MCF 10A (cell line): ENCODE data around the gene GAS1. TPM values are rescaled to one million over a fixed set of nuclear protein-coding genes. Genes with fewer than 3 reads are reported as not detected.

Source experiments
- BruUV-seq: library from RNA; stranded (reverse); fragments of 400-500 nt; replicated peaks from 2 replicates; lab custom pipeline; 2021; lab: Mats Ljungman, UMichigan
- CTCF ChIA-PET: fragments of 300-600 bp; sonication (Branson Sonifier 250); formaldehyde crosslinking; extraction: SDS; loops from one replicate; lab custom pipeline; 2021; ENCODE audit warnings: antibody characterized with exemption, inconsistent platforms; lab: Yijun Ruan, JAX
- POLR2A ChIA-PET: fragments of 300-600, 350-650 bp; sonication (Branson Sonifier 250); formaldehyde crosslinking; extraction: SDS; loops from one replicate; lab custom pipeline; 2020; ENCODE audit warnings: antibody characterized with exemption, inconsistent platforms; lab: Yijun Ruan, JAX
- DNase-seq: peaks from one replicate; pipeline ENCODE4 v3.0.0-alpha.2; 2018; ENCODE audit not compliant: unreplicated experiment
- H3K27ac Mint-ChIP-seq: one replicate; pipeline ENCODE4 v1.8.0; 2022; ENCODE audit warnings: mild to moderate bottlenecking, low read depth, mixed read lengths; ENCODE audit not compliant: unreplicated experiment
- H3K27me3 Mint-ChIP-seq: one replicate; pipeline ENCODE4 v1.8.0; 2022; ENCODE audit warnings: mixed read lengths; ENCODE audit not compliant: insufficient read depth, unreplicated experiment
- H3K36me3 Mint-ChIP-seq: one replicate; pipeline ENCODE4 v1.8.0; 2022; ENCODE audit warnings: mild to moderate bottlenecking, moderate library complexity, mixed read lengths; ENCODE audit not compliant: insufficient read depth, unreplicated experiment
- H3K4me1 Mint-ChIP-seq: one replicate; pipeline ENCODE4 v1.8.0; 2022; ENCODE audit warnings: mixed read lengths; ENCODE audit not compliant: insufficient read depth, unreplicated experiment
- H3K4me3 Mint-ChIP-seq: one replicate; pipeline ENCODE4 v1.8.0; 2022; ENCODE audit warnings: mild to moderate bottlenecking, moderate library complexity, mixed read lengths; ENCODE audit not compliant: unreplicated experiment
- H3K9me3 Mint-ChIP-seq: one replicate; pipeline ENCODE4 v1.8.0; 2022; ENCODE audit warnings: mixed read lengths; ENCODE audit not compliant: unreplicated experiment
- intact Hi-C: fragments of 100-400 bp; cut with micrococcal nuclease; formaldehyde crosslinking; loops from 2 replicates; pipeline ENCODE4 v1.14.1; 2022
- total RNA-seq: library from RNA; stranded (reverse); gene quantifications from 2 replicates; pipeline ENCODE4 v1.2.3, GENCODE V29; 2022
- TF ChIP-seq, protein P1 (sequence below): fragments of 200-600 bp; IDR thresholded peaks from one replicate; pipeline ENCODE4 v1.8.0; 2022; ENCODE audit warnings: antibody characterized with exemption, mild to moderate bottlenecking; ENCODE audit not compliant: unreplicated experiment

GAS1 gene
- total RNA-seq, 1 experiment from 2014 or later: 11.4 TPM

DNA sequence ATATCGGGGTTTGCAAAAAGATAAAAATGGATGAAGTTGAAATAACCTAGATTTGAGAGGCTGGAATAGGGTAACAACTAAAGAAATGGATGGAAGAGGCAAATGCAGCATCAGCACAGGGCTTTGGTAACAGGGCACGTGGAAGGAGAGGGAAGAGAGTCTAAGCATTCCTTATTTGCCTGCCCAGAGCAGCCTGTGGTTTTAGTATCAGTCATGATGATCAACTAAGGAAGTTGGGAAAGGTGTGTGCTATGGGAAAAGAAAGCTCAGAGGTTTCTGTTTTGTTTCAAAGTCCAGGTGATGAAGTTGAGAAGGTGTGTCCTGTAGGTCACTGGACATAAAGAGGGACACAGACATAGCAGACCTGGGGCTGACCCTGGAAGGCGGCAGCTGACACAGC lies 28.8 kb downstream of the GAS1 start:
- ChIA-PET CTCF (no interaction called here), POLR2A (no interaction called here)
- peaks cover 7% of the 10 kb centered on the region for H3K9me3 Mint-ChIP-seq
- no peaks in the 10 kb centered on the region for H3K36me3 Mint-ChIP-seq
- BruUV-seq: no TSS peak
- no peak overlapping the region for H3K27ac Mint-ChIP-seq
- H3K4me1 Mint-ChIP-seq: peaks cover 11% of the 10 kb centered on the region
- H3K27me3 Mint-ChIP-seq: no peaks in the 10 kb centered on the region
- intact Hi-C loops: no loop called here
- H3K4me3 Mint-ChIP-seq: no peak overlapping the region
- DNase-seq: no peak
- TF ChIP-seq, protein P1, sequence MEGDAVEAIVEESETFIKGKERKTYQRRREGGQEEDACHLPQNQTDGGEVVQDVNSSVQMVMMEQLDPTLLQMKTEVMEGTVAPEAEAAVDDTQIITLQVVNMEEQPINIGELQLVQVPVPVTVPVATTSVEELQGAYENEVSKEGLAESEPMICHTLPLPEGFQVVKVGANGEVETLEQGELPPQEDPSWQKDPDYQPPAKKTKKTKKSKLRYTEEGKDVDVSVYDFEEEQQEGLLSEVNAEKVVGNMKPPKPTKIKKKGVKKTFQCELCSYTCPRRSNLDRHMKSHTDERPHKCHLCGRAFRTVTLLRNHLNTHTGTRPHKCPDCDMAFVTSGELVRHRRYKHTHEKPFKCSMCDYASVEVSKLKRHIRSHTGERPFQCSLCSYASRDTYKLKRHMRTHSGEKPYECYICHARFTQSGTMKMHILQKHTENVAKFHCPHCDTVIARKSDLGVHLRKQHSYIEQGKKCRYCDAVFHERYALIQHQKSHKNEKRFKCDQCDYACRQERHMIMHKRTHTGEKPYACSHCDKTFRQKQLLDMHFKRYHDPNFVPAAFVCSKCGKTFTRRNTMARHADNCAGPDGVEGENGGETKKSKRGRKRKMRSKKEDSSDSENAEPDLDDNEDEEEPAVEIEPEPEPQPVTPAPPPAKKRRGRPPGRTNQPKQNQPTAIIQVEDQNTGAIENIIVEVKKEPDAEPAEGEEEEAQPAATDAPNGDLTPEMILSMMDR: no peak

GRCh38 chr9:86912210-86912609 lies 35.1 kb downstream of the GAS1 start:
- H3K4me1 Mint-ChIP-seq: peaks cover 13% of the 10 kb centered on the region
- no TSS peak for BruUV-seq
- no peak overlapping the region for H3K27ac Mint-ChIP-seq

GRCh38 chr9:86909388-86909787 lies 37.9 kb downstream of the GAS1 start:
- intact Hi-C loops: no loop called here
- no peak overlapping the region for H3K27ac Mint-ChIP-seq
- TF ChIP-seq, protein P1: no peak
- ChIA-PET CTCF (no interaction called here), POLR2A (no interaction called here)
- no peak for DNase-seq
- no peaks in the 10 kb centered on the region for H3K36me3 Mint-ChIP-seq
- H3K9me3 Mint-ChIP-seq: peaks cover 16% of the 10 kb centered on the region
- no peak overlapping the region for H3K4me3 Mint-ChIP-seq
- H3K27me3 Mint-ChIP-seq: no peaks in the 10 kb centered on the region
- H3K4me1 Mint-ChIP-seq: peaks cover 12% of the 10 kb centered on the region
- BruUV-seq: no TSS peak

More at GRCh38 chr9:86912210-86912609, 35.1 kb downstream of the GAS1 start:
- intact Hi-C loops: no loop called here
- CTCF ChIA-PET: interaction anchor here (0.7 kb wide), 1 partner anchor 72 kb away, joined by 4 read pairs; no protein-coding TSS in a partner anchor
- Mint-ChIP-seq H3K9me3 (peaks cover 20% of the 10 kb centered on the region), H3K27me3 (no peaks in the 10 kb centered on the region), H3K36me3 (no peaks in the 10 kb centered on the region), H3K4me3 (no peak overlapping the region)
- POLR2A ChIA-PET: interaction anchor here (0.9 kb wide), 1 partner anchor 416 kb away, joined by 3 read pairs; no protein-coding TSS in a partner anchor
- TF ChIP-seq, protein P1: no peak
- no peak for DNase-seq

GRCh38 chr9:86908261-86908660 lies 39.0 kb downstream of the GAS1 start:
- POLR2A ChIA-PET: interaction anchor here (0.9 kb wide), 1 partner anchor 9 kb away, joined by 3 read pairs; no protein-coding TSS in a partner anchor
- intact Hi-C loops: no loop called here
- Mint-ChIP-seq H3K36me3 (no peaks in the 10 kb centered on the region), H3K4me3 (no peak overlapping the region), H3K27ac (no peak overlapping the region), H3K4me1 (peaks cover 12% of the 10 kb centered on the region), H3K9me3 (peaks cover 16% of the 10 kb centered on the region), H3K27me3 (no peaks in the 10 kb centered on the region)
- CTCF ChIA-PET: interaction anchor here (1.0 kb wide), 1 partner anchor 35 kb away, joined by 3 read pairs; no protein-coding TSS in a partner anchor
- TF ChIP-seq, protein P1: no peak
- no peak for DNase-seq
- BruUV-seq: no TSS peak
